ENCODE data around the gene GHRH.

Gene GHRH, protein sequence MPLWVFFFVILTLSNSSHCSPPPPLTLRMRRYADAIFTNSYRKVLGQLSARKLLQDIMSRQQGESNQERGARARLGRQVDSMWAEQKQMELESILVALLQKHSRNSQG

GRCh38 chr20:37261714-37262113 lies at the start of gene GHRH:
TSS of gene GHRH (minus strand) at chr20:37261814. CDS start at chr20:37256889, 4,925 bp downstream.
- POLR2A ChIA-PET: no interaction called here
- DNase-seq (ENCODE audit: extremely low spot score): no peak
- CTCF ChIA-PET: no interaction called here
- TF ChIP-seq ARNT (IDR thresholded peaks at IDR 0.05): no peak
- TF ChIP-seq L3MBTL2 (conservative IDR thresholded peaks at IDR 0.05): no peak
- no peak for TF ChIP-seq SP1 (IDR thresholded peaks at IDR 0.05)
- TF ChIP-seq FOXM1 (IDR thresholded peaks at IDR 0.05; ENCODE audit: borderline replicate concordance): no peak
- no peak for TF ChIP-seq FOXA1 (IDR thresholded peaks at IDR 0.05)
- TF ChIP-seq HDGF (IDR thresholded peaks at IDR 0.05; ENCODE audit: borderline replicate concordance): no peak

GRCh38 chr20:37310951-37311350 lies 49.3 kb upstream of the GHRH start:
- no peak for DNase-seq (ENCODE audit: extremely low spot score)
- CTCF ChIA-PET: no interaction called here
- POLR2A ChIA-PET: no interaction called here
- no peak for TF ChIP-seq HDGF (IDR thresholded peaks at IDR 0.05; ENCODE audit: borderline replicate concordance)
- no peak for TF ChIP-seq SUZ12 (IDR thresholded peaks at IDR 0.05)
- TF ChIP-seq FOXA1 (IDR thresholded peaks at IDR 0.05): no peak
- TF ChIP-seq FOXM1 (IDR thresholded peaks at IDR 0.05; ENCODE audit: borderline replicate concordance): no peak
- TF ChIP-seq ZNF384 (IDR thresholded peaks at IDR 0.05): no peak
- no peak for TF ChIP-seq LEF1 (IDR thresholded peaks at IDR 0.05; ENCODE audit: borderline replicate concordance)
- no peak for TF ChIP-seq NFRKB (IDR thresholded peaks at IDR 0.05)
- TF ChIP-seq FOXK2 (IDR thresholded peaks at IDR 0.05): no peak
- no peak for TF ChIP-seq PKNOX1 (IDR thresholded peaks at IDR 0.05)
- TF ChIP-seq ELF4 (IDR thresholded peaks at IDR 0.05): no peak
- no peak for TF ChIP-seq TARDBP (IDR thresholded peaks at IDR 0.05)
- no peak for TF ChIP-seq L3MBTL2 (conservative IDR thresholded peaks at IDR 0.05)
- no peak for TF ChIP-seq CTBP1 (IDR thresholded peaks at IDR 0.05; ENCODE audit: borderline replicate concordance)
- TF ChIP-seq ARNT (IDR thresholded peaks at IDR 0.05): no peak
- TF ChIP-seq BHLHE40 (IDR thresholded peaks at IDR 0.05; ENCODE audit: borderline replicate concordance): no peak
- TF ChIP-seq SP1 (IDR thresholded peaks at IDR 0.05): no peak

GRCh38 chr20:37309936-37310590 lies 48.4 kb upstream of the GHRH start:
- no peak for DNase-seq (ENCODE audit: extremely low spot score)
- CTCF ChIA-PET: no interaction called here
- TF ChIP-seq FOXA1 (IDR thresholded peaks at IDR 0.05) (no peak), PKNOX1 (IDR thresholded peaks at IDR 0.05) (no peak), ZNF384 (IDR thresholded peaks at IDR 0.05) (no peak), CTBP1 (IDR thresholded peaks at IDR 0.05; ENCODE audit: borderline replicate concordance) (no peak), BHLHE40 (IDR thresholded peaks at IDR 0.05; ENCODE audit: borderline replicate concordance) (no peak)
- POLR2A ChIA-PET: interaction anchor here (0.7 kb wide), 1 partner anchor 21 kb away, joined by 3 read pairs; the partner anchor contains the start of gene MANBAL

DNA sequence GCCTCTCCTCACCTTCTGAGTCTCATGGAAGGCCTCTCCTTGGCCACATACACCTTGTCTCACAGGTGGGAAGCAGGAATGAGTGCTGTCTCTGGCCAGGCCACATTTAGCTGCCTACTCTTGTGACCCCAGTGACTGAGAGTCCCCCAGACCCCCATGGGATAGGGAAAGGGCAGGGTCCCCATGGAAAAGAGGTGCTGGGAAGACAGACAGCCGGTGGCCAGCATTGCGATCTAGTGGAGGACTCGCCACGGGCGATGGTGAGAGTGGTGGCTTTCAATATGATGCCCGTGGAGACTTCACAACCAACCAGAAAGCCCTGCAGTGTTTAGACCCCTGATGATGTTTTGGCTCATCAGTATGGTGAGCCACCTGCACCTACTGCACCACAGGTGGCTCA lies 47.7 kb upstream of the GHRH start:
- POLR2A ChIA-PET: no interaction called here
- CTCF ChIA-PET: no interaction called here
- no peak for DNase-seq (ENCODE audit: extremely low spot score)
- TF ChIP-seq L3MBTL2 (conservative IDR thresholded peaks at IDR 0.05): no peak
- no peak for TF ChIP-seq SUZ12 (IDR thresholded peaks at IDR 0.05)
- TF ChIP-seq TARDBP (IDR thresholded peaks at IDR 0.05): no peak
- TF ChIP-seq FOXK2 (IDR thresholded peaks at IDR 0.05): no peak
- TF ChIP-seq FOXM1 (IDR thresholded peaks at IDR 0.05; ENCODE audit: borderline replicate concordance): no peak
- no peak for TF ChIP-seq SP1 (IDR thresholded peaks at IDR 0.05)

- DNase-seq (ENCODE audit: extremely low spot score): no peak
- POLR2A ChIA-PET: no interaction called here
- no peak for TF ChIP-seq ZNF384 (IDR thresholded peaks at IDR 0.05)
- CTCF ChIA-PET: no interaction called here
Observed at GRCh38 chr20:37308086-37309050, 46.8 kb upstream of the GHRH start.

DNA sequence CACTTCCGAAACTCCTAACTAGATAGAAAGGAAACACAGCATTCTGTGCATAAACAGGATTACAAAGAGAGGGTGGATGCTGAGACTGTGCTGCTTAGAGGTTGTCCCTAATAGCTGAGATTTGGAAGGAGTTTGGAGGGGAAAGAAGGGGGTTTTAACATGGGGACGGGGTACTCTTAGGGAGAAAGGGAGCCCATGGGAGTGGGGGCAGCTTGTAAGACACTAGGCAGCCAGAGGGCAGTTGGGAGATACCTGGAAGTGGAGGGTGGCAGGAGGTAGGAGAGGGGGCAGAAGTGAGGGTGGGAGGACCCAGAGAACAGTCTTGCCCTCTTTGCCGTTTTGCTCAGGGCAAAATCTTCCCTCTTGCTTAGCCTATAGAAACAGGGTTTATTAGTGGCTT lies 44.2 kb upstream of the GHRH start:
- ChIA-PET POLR2A (no interaction called here), CTCF (interaction anchor here (0.5 kb wide), 1 partner anchor 27 kb away, joined by 3 read pairs; no protein-coding TSS in a partner anchor)
- TF ChIP-seq FOXM1 (IDR thresholded peaks at IDR 0.05; ENCODE audit: borderline replicate concordance) (no peak), PKNOX1 (IDR thresholded peaks at IDR 0.05) (no peak), FOXA1 (IDR thresholded peaks at IDR 0.05) (no peak), ZNF384 (IDR thresholded peaks at IDR 0.05) (no peak), NFRKB (IDR thresholded peaks at IDR 0.05) (no peak), CTBP1 (IDR thresholded peaks at IDR 0.05; ENCODE audit: borderline replicate concordance) (no peak), FOXK2 (IDR thresholded peaks at IDR 0.05) (no peak), ELF4 (IDR thresholded peaks at IDR 0.05) (no peak), L3MBTL2 (conservative IDR thresholded peaks at IDR 0.05) (no peak)
- no peak for DNase-seq (ENCODE audit: extremely low spot score)

Data from HEK293T (cell line).